A549 treated with dexamethasone at 1 μM for 4 hours (cell line): ENCODE data around the gene ELMO3. TPM values are rescaled to one million over a fixed set of nuclear protein-coding genes. Genes with fewer than 3 reads are reported as not detected.

Source experiments
- total RNA-seq: library from RNA; stranded (reverse); fragments of 200-300 nt; extraction: Qiagen RNA extraction; gene quantifications from 5 replicates; pipeline ENCODE4 v1.2.3, GENCODE V29; 2022

Gene ELMO3, protein sequence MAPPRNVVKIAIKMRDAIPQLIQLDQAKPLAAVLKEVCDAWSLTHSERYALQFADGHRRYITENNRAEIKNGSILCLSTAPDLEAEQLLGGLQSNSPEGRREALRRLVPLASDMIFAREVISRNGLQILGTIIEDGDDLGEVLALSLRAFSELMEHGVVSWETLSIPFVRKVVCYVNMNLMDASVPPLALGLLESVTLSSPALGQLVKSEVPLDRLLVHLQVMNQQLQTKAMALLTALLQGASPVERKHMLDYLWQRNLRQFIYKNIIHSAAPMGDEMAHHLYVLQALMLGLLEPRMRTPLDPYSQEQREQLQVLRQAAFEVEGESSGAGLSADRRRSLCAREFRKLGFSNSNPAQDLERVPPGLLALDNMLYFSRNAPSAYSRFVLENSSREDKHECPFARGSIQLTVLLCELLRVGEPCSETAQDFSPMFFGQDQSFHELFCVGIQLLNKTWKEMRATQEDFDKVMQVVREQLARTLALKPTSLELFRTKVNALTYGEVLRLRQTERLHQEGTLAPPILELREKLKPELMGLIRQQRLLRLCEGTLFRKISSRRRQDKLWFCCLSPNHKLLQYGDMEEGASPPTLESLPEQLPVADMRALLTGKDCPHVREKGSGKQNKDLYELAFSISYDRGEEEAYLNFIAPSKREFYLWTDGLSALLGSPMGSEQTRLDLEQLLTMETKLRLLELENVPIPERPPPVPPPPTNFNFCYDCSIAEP
- total RNA-seq, result 0.59 to 1.7 TPM (median 0.98 TPM) in 5 replicates

DNA sequence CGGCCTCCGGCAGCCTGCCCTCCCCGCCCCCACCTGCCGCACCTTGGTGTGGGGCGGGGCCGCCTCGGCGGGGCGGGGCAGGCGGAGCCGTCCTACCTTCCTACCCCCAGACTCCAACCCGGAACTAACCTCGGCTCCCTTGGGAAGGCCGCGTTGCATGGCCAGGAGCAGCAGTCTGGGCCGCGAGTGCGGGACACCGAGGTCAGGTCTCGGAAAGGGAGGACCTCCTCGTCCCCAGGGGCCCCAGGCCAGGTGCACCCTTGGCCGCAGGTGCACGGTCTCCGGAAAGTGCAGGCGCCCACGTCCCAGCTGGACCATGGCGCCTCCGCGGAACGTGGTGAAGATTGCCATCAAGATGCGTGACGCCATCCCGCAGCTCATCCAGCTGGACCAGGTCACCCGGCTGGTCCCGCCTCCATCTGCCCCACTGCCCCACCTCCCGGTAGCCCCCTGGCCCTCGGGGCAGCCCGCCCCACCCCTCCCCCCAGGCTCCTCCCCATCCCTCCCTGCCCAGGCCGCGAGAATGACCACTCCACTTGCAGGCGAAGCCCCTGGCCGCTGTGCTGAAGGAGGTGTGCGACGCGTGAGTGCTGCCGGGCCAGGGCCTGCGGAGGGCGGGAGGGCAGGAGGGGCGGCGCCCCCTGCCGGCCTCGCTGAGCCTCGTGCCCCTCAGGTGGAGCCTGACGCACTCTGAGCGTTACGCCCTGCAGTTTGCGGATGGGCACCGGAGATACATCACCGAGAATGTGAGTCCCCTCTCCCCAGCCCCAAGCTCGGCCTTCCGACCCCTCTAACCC is at the start of gene ELMO3:
ELMO3 (plus strand) TSS at position 121 of the 797 bp plus-strand sequence; CDS start at position 317, 196 bp downstream.

DNA sequence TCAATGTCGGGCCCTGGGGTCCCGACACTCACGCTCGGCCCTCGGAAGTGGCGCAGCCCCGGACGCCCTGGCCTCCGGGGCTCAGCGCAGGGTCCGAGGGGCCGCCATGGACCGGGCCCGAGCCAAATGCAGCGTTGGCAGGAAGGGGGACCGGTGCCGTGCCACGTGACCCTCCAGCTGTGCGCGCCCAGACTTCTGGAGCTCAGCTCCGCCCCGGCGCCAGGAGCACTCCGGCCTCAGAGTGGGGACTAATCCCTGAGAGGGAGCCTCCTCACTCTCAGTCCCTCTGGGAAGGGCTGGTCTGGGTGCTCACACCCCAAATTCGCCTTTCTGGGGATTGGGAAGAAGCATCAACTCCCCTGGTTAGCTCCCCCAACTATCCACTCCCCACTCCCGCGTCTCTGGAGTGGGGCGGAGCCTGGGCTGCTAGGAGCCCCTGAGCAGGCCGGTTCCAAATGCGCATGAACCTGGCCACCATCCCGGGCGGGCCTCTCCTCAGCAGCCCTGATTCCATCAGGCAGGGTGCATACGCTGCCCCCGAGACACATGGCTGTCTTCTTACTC is 48.0 kb upstream of the ELMO3 start, which contains the start of gene B3GNT9:
B3GNT9 (minus strand) TSS at position 166 of the 564 bp plus-strand sequence. CDS start 513 bp downstream, outside the sequence.

DNA sequence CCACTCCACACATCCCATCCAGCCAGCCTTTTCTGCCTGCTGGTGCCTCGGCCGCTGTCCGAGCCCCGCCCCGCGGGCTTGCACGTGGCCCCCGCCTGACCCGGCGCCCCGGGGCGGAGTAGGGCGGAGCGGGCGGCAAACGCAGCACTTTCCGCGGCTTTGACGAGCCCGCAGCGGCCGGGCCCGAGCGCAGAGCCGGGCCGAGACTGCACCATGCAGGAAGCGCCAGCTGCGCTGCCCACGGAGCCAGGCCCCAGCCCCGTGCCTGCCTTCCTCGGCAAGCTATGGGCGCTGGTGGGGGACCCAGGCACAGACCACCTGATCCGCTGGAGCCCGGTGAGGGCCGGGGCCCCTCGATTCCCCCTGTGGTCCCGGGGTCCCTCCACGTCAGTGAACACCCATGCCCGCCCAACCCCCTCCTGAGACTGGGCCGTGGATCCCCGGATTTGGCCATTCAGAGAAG is 34.3 kb upstream of the ELMO3 start, which contains the start of gene HSF4:
HSF4 (plus strand) TSS at position 147 of the 463 bp plus-strand sequence; CDS start at position 214, 67 bp downstream.

DNA sequence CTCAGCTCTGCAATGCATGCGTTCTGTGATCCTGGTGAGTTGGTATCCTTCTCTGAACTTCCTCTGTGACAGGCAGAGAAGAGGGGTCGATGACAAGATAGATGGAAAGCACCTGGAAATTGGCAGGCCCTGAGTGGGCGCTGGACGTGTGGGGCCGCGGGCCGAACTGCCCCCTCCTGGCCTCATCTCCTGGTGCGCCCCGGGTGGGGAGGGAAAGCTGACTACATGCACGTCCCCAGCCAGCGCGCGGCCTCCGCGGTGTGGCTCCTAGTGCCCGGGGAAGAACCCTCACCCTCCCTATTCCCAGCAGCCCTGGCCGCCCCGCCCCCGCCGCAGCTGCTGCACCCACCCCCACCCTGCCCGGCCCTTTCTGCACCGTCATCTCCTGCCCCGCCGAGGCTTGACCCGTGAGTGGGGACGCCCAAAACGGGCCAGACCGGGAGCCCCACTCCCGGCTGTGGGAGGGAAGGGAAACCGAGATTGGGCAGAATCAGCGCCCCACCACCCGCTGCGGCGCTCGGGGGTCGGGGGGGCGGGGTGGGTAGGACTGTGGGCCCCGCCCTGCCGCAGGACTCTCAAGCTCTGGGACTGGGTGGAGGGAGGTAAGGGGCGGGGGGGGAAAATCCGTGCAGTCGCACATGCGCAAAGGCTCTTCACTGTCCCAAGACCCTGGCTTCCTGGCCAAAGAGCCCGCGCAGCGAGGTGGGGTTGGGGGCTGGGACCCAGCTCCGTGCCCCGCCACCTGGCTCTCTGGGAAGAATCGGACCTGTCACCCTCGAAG is 28.6 kb upstream of the ELMO3 start, which contains the start of gene NOL3:
NOL3 (plus strand) TSS at position 371 of the 781 bp plus-strand sequence.

DNA sequence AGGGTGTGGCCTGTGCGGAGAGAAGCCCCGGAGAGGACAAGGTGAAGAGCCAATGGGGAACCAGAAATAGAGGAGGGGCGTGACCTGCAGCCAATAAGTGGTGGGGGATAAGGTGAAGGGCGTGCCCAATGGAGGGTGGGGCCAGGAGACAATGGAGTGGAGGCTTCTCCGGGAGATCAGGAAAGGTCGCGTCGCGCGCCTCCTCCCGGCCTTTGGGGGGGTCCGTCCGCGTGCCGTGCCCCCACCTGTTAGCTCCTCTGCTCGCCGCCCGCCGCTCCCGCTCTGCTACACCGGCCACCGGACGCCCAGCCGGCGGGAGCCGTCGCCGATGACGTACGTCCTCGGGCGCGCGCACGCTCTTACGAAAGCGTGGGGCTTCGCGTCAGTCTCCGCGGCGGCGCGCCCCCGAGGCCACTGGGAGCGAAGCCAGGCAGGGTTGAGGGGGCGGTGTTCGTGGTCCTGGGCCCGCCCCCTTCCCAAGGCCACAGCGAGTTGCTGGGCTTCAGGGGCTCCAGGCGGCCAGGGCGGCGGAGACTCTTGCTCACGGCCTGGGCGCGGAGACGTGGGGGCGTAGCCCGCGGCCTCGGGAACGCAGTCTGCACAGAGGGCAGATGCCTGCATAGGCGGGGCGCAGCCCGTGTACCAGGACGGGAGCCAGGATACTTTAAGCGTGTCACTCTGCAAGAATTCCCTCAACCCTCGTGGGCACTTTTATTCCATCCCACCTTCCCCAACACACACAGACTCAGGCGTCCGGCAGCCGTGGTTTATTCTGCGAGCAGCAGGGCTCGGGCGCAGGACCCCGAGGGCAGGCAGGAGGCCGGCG is 15.1 kb upstream of the ELMO3 start, which contains the start of gene MATCAP1:
MATCAP1 (minus strand) TSS at position 337 of the 826 bp plus-strand sequence. CDS start 3,353 bp downstream, outside the sequence.

DNA sequence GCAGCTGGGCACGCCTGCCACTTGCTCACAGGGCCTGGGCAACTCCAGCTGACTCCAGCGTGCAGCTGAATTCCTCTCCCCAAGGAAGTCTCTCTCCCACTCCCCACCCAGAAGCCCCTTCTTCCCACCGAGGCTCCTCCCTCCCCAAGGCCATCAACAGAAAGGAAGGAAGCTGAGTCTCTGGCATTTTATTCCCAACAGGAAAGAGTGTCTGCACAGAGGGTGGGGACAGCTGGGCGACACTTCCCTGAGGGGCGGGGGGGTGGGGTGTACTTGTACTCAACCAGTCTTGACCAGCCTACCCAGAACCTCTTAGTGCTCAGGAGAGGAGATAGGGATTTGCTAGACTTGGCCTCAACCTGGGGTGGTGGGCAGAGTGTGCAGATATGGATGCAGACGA is 8.9 kb upstream of the ELMO3 start, which contains the start of gene EXOC3L1:
EXOC3L1 (minus strand) TSS at position 96 of the 400 bp plus-strand sequence. CDS start 460 bp downstream, outside the sequence.

DNA sequence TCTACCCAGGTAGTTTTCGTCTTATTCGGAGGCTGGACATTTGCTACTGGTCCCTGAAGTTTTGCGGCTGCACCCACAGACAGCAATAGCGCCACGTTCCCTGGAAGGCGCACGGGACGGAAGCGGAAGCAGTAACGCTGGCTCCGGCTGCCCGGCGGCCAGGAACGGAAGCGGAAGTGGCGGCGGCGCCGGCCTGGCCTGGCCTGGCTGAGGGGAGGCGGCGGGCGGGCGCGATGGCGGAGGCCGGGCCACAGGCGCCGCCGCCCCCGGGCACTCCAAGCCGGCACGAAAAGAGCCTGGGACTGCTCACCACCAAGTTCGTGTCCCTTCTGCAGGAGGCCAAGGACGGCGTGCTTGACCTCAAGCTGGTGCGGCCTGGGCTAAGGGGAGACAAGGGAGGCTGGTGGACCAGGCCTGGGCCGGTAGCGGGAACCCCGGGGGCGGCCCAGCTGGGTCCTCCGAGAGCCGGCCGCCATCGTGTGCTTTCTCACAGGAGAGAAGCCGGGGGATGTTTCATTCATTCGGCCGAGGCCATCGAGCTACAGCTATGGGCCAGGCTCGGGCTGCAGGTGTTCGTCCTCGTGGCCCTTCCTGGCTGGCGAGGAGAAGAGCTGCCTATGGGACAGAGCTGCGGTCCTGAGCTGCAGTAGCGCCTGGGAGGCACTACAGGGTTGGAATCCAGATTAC is 6.8 kb upstream of the ELMO3 start, which contains the start of gene E2F4:
E2F4 (plus strand) TSS at position 161 of the 687 bp plus-strand sequence; CDS start at position 234, 73 bp downstream.

DNA sequence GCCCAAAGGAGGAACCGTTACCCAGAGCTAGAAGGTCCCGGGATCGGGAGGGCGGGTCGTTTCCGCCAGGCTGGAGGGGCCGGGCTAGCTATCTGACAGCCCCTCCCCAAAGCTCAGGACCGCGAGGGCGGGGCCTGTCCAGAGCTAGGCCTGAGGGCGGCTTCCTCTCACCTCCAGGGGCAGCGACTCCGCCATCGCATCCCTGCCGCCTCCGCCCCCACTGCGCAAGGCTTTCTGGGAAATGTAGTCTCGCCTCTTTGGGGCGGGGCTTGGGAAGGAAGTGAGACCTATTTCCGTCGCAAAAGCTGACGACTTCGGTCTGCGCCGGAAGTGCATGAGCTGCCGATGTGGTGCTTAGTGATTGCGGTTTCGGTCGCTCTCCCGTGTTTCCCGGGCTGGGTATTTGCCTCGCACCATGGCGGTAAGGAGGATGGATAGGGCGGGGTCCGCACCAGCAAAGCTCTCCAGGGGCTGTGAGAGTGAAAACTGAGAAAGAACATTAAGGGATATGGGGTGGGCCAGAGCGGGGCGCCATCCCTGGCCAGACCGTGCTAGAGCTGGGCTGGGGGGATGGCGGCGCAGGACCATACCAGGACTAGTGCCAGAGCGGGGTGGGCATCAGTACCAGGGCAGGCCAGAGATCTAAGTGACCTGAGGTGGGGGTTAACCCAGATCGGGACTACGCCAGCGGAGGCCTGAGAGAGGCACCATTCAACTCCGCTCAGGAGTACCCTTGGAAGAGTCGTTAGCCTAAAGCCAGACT is 28.1 kb downstream of the ELMO3 start, which contains the start of gene TMEM208:
TMEM208 (plus strand) TSS at position 327 of the 763 bp plus-strand sequence; CDS start at position 416, 89 bp downstream.

DNA sequence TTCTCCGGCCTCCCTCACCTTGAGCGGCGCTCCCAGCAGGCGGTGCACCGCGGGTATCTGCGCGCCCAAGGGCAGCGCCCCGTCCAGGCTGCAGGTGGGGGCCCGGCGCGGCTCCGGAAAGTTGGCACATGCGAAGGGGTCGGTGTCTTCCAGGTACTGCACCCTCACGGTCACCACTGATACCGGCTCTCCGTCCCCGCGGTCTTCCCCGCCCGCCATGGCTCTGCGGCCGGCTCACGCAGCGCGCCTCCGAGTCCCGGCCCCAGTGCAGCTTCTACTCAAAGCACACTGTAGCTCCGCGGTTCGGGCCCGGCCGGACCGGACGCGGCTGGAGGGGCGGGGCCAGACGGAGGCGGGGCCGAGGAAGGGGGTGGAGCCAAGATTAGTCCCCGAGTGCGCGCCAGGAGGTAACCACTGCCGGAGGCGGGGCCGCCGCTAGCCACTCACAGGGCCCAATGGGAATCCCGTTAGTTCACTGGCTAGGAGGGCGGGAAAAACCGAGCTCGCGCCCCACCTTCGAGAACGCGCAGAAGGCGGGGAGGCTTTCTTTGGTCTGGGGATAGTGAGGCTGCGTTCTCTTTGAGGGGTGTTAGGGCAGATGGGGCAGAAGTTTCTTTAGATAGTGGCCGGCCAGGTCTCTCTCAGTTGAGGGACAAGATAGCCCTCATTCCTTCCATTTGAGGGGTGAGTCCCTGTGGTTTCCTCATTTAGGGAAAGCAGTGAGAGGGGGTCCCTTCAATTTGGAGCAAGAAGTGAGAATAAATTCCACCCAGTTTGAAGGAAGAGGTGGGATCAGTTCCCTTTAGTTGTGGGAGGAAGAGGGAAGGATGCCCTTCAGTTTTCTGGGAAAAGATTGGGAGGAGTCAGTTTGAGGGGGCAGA is 48.5 kb downstream of the ELMO3 start, which contains the start of gene FHOD1:
FHOD1 (minus strand) TSS at position 290 of the 881 bp plus-strand sequence; CDS start at position 219, 71 bp downstream.

DNA sequence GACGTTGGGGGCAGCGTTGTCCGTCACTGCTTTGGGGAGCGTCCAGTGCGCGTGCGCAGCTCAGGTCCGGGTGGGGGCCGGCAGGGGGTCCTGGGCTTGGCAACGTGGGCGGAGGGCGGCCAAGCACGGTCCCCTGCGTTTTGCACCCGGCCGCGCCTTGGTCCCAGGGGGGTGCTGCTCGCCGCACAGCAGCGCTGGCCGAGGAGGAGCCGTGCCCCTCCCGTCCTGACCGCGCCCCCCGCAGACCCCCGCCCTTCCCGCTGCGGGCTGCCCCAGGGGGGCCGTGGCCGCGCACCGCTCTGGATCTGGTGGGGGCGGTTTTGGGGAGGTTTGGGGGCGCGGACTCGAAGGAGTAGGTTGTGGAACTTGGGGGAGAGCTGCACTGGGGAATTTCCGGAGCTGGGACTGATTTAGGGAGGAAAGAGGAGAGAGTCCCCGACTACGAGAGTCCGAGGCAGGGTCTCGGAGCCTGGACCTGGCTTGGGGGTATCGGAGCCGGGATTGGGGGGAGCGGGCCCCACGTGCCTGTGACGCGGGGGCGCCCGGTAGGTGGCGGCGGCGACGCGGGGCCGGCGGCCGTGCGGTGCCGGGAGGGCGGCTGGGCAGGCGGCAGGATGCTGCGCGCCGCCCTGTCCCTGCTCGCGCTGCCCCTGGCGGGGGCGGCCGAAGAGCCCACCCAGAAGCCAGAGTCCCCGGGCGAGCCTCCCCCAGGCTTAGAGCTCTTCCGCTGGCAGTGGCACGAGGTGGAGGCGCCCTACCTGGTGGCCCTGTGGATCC is 49.7 kb downstream of the ELMO3 start, which contains the start of gene SLC9A5:
SLC9A5 (plus strand) TSS at position 579 of the 777 bp plus-strand sequence; CDS start at position 615, 36 bp downstream.

Other genes starting within 250 kb of the ELMO3 start
- 2.0 to 3.0 TPM (median 2.6 TPM) in 5 replicates for gene CES3, start 237.9 kb upstream of the ELMO3 start, total RNA-seq
- 3.1 to 6.7 TPM (median 4.7 TPM) in 5 replicates for gene CES4A, start 210.5 kb upstream of the ELMO3 start, total RNA-seq
- gene CBFB, start 170.0 kb upstream of the ELMO3 start, total RNA-seq, result 54.0 to 76.9 TPM (median 70.6 TPM) in 5 replicates
- gene PHAF1, start 89.2 kb upstream of the ELMO3 start, total RNA-seq, result 24.4 to 28.0 TPM (median 26.4 TPM) in 5 replicates
- gene B3GNT9, start 48.1 kb upstream of the ELMO3 start, total RNA-seq, result 7.6 to 11.4 TPM (median 9.6 TPM) in 5 replicates
- 16.3 to 19.9 TPM (median 17.7 TPM) in 5 replicates for gene TRADD, start 39.2 kb upstream of the ELMO3 start, total RNA-seq
- gene FBXL8, start 39.2 kb upstream of the ELMO3 start, total RNA-seq, result 4.8 to 9.2 TPM (median 6.8 TPM) in 5 replicates
- gene HSF4, start 34.4 kb upstream of the ELMO3 start, total RNA-seq, result 9.6 to 17.0 TPM (median 14.8 TPM) in 5 replicates
- 95.9 to 112 TPM (median 105 TPM) in 5 replicates for gene NOL3, start 28.6 kb upstream of the ELMO3 start, total RNA-seq
- gene MATCAP1, start 15.2 kb upstream of the ELMO3 start, total RNA-seq, result 4.4 to 8.0 TPM (median 6.2 TPM) in 5 replicates
- gene EXOC3L1, start 9.0 kb upstream of the ELMO3 start, total RNA-seq, result 0.05 to 0.21 TPM (median 0.06 TPM) in 5 replicates
- gene E2F4, start 7.0 kb upstream of the ELMO3 start, total RNA-seq, result 77.3 to 103 TPM (median 101 TPM) in 5 replicates
- 77.9 to 91.6 TPM (median 80.0 TPM) in 5 replicates for gene TMEM208, start 28.0 kb downstream of the ELMO3 start, total RNA-seq
- gene FHOD1, start 48.4 kb downstream of the ELMO3 start, total RNA-seq, result 31.3 to 53.0 TPM (median 49.4 TPM) in 5 replicates
- 0.87 to 1.7 TPM (median 1.4 TPM) in 5 replicates for gene SLC9A5, start 49.8 kb downstream of the ELMO3 start, total RNA-seq
- gene PLEKHG4, start 80.4 kb downstream of the ELMO3 start, total RNA-seq, result 10.1 to 14.2 TPM (median 12.5 TPM) in 5 replicates
- 0.11 to 0.47 TPM (median 0.34 TPM) in 5 replicates for gene KCTD19, start 127.6 kb downstream of the ELMO3 start, total RNA-seq
- 0.11 to 0.14 TPM in 2 of 5 replicates, not detected in the others for gene LRRC36, start 127.7 kb downstream of the ELMO3 start, total RNA-seq
- gene TPPP3, start 194.4 kb downstream of the ELMO3 start, total RNA-seq, result 9.2 to 13.3 TPM (median 12.4 TPM) in 5 replicates
- gene ZDHHC1, start 217.3 kb downstream of the ELMO3 start, total RNA-seq, result 4.6 to 7.4 TPM (median 5.5 TPM) in 5 replicates
- 1.6 to 3.3 TPM (median 2.4 TPM) in 5 replicates for gene HSD11B2, start 232.0 kb downstream of the ELMO3 start, total RNA-seq